GM18858 (cell line): ENCODE measurements around the gene SRPK2.
A peak's percentile ranks its signal among the peaks of the same experiment; 100 is the strongest.

Experiments
- ATAC-seq: cut with Tn5 transposase; IDR thresholded peaks from one replicate; pipeline ENCODE4 v1.9.1; 2021; ENCODE audit not compliant: unreplicated experiment

The SRPK2 gene

DNA sequence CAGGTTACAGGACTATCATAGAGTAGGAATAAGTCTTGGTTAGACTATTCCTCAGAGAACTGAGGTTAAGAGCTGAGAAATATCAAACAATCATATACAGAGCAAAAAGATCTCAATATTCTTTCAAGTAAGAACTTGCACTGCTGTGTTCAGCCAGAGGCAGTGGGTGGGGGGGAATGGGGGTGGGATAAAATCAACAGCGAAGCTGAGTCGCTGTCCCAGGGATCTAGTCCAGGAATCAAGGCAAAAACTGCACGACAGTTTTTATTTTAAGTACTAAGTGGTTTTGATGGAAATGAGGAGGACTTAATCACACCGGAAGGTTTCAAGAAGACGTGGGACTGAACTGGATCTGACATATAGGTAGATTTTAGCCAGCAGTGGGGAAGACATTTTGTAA, 159.1 kb downstream of the SRPK2 start:
- ATAC-seq: no peak

DNA sequence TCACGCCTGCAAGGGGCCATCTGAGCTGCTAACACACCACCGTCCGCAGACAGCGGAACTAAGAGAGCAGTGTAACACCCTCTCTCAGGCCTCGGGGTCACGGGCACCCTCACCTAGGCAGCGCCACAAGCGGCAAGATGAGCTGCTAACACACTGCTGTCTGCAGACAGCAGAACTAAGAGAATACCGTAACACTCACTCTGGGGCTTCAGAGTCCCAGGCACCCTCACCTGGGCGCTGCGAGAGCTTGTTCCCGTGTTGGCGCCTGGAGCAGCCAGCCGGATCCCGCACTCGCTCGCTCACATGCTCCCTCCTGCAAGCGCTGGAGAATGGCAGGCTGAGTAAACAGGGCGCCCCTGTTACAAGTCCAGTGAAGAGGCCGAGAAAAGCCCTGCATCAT, 160.2 kb downstream of the SRPK2 start:
- ATAC-seq: no peak

DNA sequence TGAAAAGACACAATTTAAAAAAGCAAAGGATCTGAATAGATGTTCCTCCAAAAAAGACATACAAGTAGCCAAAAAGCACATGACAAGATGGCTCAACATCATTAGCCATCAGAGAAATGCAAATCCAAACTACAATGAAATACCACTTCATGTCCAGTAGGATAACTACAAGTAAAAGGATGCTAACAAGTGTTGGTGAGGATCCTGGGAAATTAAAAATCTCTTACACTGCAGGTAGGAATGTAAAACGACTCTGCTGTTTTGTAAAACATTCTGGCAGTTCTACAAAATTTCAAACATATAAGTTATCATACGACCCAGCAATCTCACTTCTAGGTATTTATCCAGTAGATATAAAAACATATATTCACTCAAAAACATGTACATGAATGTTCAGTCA, 161.3 kb downstream of the SRPK2 start:
- no peak for ATAC-seq

DNA sequence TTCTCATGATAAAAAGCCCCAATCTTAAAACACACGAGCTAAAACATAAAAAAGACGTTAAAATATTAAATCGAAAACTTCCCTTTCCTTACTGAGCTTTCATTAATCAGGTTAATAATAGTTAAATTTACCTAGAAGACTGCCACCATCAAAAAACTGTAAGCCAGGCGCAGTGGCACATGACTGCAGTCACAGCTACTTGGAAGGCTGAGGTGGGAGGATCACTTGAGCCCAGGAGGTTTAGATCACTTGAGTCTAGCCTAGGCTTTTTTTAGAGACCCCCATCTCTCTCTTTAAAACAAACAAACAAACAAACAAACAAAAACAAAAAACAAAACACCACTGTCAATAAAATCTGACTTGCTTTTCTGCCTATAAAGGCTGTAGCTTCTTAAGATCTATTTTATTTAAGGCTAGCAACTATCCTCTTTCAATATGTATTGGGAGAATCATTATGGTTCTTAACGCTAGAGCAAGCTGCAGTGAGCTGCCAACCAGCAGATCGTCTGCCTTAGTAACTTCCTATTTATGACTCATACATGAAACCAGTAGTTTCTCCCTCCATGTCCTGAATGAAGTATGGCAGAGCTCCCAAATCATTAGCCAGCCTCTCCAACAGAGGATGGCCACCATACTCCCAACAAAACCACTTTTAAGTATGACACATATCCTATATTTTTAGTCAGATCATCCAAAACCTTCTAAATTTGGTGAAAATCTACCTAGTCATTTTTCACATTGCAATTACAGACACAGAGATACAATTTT, 163.7 kb downstream of the SRPK2 start:
- peak; percentile 94 for ATAC-seq

GRCh38 chr7:105222953-105223352, 165.8 kb downstream of the SRPK2 start:
- no peak for ATAC-seq

DNA sequence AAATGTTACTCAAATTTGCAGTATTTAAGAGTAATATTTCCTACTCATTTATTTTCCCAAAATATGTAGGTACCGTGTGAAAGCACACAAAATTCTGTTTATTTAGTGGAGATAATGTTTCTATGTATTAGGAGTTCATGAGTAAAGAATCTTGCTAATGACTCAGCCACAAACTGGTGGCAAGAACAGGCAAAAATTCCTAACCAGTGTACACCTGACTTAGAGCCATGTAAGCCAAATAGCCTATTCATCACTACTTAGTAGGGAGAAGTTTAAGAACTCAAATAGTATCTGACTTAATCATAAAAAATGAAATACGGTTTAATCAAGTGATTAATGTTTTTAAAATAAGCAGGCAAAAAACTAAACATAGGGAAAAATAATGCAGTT, 169.0 kb downstream of the SRPK2 start:
- ATAC-seq: no peak

GRCh38 chr7:105218939-105219770, 169.6 kb downstream of the SRPK2 start:
- no peak for ATAC-seq

DNA sequence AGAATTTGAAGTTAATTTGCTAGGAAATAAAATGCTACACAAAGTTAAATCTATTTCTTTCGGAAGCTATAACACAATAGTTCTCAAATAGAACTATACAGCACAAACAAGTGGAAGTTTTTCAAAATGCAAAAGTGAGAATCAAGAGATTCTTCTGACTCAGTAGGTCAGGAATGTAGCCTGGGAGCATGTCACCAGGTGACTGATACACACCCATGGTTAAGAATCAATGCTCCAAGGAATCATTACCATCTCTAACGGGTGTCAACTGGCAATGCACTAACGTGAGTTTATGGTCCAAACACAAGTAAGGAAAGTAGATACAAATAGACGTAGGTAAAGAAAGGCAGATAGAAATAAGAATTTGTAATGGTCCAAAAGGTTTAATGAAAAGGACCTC, 170.5 kb downstream of the SRPK2 start:
- no peak for ATAC-seq

DNA sequence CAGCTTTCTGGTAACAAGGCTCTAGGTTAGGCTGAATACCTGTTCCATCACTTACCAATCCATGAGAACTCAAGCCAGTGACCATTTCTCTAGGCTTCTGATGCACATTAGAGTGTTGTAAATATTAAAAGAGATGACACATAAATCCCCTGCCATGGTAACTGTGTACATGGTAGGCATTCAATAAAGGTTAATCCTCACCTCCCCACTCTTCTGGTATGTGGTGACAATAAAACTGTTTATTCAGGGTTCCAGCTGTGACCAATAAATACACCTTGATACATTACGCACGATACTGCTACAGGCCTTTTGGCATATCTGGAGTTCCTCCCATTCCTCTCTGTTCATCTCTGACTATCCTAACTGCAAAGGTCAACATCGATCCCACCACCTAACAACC, 171.9 kb downstream of the SRPK2 start:
- no peak for ATAC-seq

- ATAC-seq: no peak
Measured at GRCh38 chr7:105215821-105216220, 172.9 kb downstream of the SRPK2 start.

- no peak for ATAC-seq
Measured at GRCh38 chr7:105215182-105215581, 173.5 kb downstream of the SRPK2 start.

DNA sequence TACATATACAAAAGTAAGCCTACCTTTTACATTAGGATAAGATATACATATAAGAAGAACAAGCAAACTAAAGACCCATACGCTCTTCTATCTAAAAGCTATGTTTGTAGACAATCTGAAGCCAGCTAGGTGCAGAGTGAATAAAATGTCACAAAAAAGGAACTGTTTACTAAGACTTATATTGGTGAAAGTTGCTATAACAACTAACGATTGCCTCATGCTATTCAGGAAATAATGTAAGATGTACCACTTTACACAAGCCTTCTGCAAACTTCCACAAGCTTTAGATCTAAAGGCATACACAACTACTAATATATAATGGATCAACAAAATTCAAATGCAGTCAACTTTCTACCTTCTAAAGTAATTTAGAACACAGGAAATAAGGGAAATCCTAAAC, 175.1 kb downstream of the SRPK2 start:
- ATAC-seq: no peak

- no peak for ATAC-seq
Measured at GRCh38 chr7:105212212-105212611, 176.5 kb downstream of the SRPK2 start.

DNA sequence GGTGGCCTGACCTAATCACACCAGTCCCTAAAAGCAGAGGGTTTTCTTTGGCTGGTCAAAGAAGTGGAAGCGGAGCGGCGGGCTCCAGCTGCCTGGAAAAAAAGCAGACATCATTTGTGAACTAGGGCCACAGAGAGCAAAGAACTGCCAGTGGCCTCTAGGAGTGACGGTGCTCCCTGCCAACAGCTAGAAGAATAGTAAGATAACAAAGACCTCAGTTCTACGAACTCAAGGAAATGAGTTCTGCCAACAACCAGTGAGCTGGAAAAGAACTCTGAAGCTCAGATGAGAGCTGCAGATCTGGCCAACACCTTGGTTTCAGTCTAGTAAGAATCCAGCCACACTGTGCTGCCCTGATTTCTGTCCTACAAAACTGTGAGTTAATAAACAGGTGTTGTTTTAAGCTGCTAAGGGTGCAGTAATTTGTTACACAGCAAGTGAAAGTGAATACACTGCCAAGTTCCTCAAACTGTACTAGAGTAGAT, 178.0 kb downstream of the SRPK2 start:
- ATAC-seq: peak; percentile 82

GRCh38 chr7:105209870-105210269, 178.9 kb downstream of the SRPK2 start:
- ATAC-seq: no peak

DNA sequence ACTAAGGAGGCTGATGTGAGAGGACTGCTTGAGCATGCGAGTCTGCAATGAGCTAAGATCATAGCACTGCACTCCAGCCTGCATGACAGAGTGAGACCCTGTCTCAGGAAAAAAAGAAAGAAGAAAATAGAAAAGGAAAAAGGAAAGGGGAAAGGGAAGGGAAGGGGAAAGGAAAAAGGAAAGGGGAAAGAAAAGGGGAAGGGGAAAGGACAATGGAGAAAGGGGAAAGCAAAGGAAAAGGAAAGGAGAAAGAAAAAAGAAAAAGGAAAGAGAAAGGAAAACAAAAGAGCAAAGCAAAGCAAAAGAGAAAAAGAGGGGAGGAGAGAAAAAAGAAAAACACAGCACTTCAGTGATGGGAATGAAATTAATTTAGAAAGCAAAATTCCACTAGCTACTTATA, 179.3 kb downstream of the SRPK2 start:
- ATAC-seq: no peak

- no peak for ATAC-seq
Measured at GRCh38 chr7:105206985-105207384, 181.7 kb downstream of the SRPK2 start.

GRCh38 chr7:105205592-105206237, 183.0 kb downstream of the SRPK2 start:
- ATAC-seq: no peak

DNA sequence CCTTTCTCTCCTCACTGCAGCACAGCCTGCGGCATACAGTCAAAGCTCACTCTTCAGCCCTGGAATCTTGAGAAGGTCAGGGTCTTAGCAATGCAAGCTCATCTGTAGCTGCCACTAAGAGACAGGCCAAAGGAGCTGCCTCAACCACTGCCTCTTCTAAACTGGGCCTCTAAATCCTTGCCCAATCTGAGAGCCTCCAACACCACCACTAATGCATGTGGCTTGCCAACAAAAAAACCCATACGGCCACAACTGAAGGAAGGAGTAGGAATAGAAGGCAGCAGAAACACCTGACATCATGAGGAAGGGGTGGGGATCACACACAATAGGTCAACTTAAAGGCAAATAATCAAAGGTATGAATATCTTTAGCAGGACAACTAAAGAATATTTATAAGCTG, 183.8 kb downstream of the SRPK2 start:
- no peak for ATAC-seq

DNA sequence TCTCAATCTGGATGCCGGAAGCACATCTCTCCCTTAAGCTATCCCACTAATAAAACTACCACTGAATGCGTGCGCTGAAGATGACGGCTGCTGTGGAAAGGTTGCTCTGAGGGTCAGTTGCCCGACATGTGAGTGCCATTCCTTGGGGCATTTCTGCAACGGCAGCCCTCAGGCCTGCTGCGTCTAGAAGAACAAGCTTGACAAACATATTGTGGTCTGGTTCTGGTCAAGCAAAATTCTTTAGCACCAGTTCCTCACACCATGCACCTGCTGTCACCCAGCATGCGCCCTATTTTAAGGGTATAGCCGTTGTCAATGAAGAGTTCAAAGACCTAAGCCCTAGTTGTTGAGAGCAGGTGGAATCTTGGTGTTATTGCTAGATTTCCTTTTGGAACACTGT, 184.2 kb downstream of the SRPK2 start:
- no peak for ATAC-seq

- no peak for ATAC-seq
Measured at GRCh38 chr7:105202616-105203015, 186.1 kb downstream of the SRPK2 start.

DNA sequence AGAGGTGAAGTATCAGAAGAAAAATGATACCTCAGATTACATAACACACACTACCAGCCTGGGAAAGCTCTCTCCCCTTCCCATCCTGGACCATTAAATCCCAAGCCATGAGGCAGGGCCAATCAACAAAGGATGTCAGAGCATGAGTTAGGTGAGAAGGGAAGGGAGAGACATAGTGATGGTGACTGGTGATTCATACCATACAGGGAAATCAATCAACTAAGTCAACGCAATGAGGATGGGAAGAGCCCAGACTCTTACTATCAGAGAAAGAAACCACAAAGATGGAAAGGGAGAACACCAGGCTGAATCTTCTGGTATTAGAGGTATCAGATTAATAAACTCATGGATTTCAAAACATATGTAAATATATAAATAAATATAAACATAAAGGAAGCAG, 189.3 kb downstream of the SRPK2 start:
- ATAC-seq: no peak
